ENCODE results near the gene TBC1D9.

DNA sequence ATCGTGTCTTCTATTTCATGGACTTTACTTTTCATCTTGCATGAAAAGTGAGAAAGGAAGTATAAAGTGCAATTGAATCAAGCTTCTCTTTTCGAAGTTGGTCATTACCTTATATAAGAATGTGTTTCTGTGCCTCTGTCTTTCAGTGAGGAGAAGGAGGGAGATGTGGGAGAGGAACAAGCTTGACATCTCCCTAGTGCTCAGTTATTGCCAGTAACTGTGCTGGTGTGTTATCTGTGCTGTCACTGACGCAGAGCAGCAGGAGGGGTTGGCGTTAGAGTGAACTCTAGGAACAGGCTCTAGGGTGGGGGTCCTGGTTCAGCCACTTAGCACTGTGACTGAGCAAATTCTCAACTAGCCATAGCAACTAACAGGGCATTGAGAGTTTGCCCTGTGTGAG is 34.0 kb upstream of the TBC1D9 start:
- TF ChIP-seq CTCF (IDR thresholded peaks at IDR 0.05), result no peak
- no peak for TF ChIP-seq SIN3A (IDR thresholded peaks at IDR 0.05; ENCODE audit: borderline replicate concordance, insufficient read depth, low read depth, low read length)
- TF ChIP-seq REST (IDR thresholded peaks at IDR 0.05; ENCODE audit: insufficient read depth in 1 of 2, low read depth in 2 of 2, low read length in 1 of 2), result no peak
- no peak for TF ChIP-seq POLR2AphosphoS5 (IDR thresholded peaks at IDR 0.05; ENCODE audit: low read depth, low read length)
